Glutamatergic neuron (in vitro differentiated cells): Measurements from ENCODE around the gene WAC. TPM values are rescaled to one million over a fixed set of nuclear protein-coding genes. Genes with fewer than 3 reads are reported as not detected.

ENCODE experiments used
- DNase-seq: peaks from one replicate; pipeline ENCODE4 v3.0.0; 2022
- H3K27ac Mint-ChIP-seq: one replicate; pipeline ENCODE4 v1.8.0; 2020; ENCODE audit warnings: mild to moderate bottlenecking, mixed read lengths, inconsistent platforms; ENCODE audit not compliant: unreplicated experiment
- H3K27me3 Mint-ChIP-seq: one replicate; pipeline ENCODE4 v1.8.0; 2020; ENCODE audit warnings: mild to moderate bottlenecking, moderate library complexity, mixed read lengths, inconsistent platforms; ENCODE audit not compliant: unreplicated experiment
- H3K36me3 Mint-ChIP-seq: one replicate; pipeline ENCODE4 v1.8.0; 2020; ENCODE audit warnings: mild to moderate bottlenecking, mixed read lengths, inconsistent platforms; ENCODE audit not compliant: unreplicated experiment
- H3K4me1 Mint-ChIP-seq: one replicate; pipeline ENCODE4 v1.8.0; 2020; ENCODE audit warnings: mild to moderate bottlenecking, low read depth, mixed read lengths, inconsistent platforms; ENCODE audit not compliant: unreplicated experiment
- H3K4me3 Mint-ChIP-seq: one replicate; pipeline ENCODE4 v1.8.0; 2020; ENCODE audit warnings: mild to moderate bottlenecking, mixed read lengths, inconsistent platforms; ENCODE audit not compliant: unreplicated experiment
- H3K9me3 Mint-ChIP-seq: one replicate; pipeline ENCODE4 v1.8.0; 2020; ENCODE audit warnings: mild to moderate bottlenecking, moderate library complexity, mixed read lengths, inconsistent platforms; ENCODE audit not compliant: unreplicated experiment
- total RNA-seq: library from RNA; stranded (reverse); fragmentation: NEBNext Ultra II Directional; extraction: Animal tissue kit (Norgen Biotek cat#: 25700); gene quantifications from one replicate; pipeline ENCODE4 v1.2.1, GENCODE V29; 2021; ENCODE audit not compliant: unreplicated experiment
- TF ChIP-seq, protein P1 (sequence below): fragments of 200-600 bp; sonication (generic); IDR thresholded peaks from one replicate; pipeline ENCODE4 v1.5.0; 2021; ENCODE audit not compliant: partially characterized antibody, unreplicated experiment

WAC gene
- total RNA-seq, 1 donor from 2014 or later: 121 TPM

DNA sequence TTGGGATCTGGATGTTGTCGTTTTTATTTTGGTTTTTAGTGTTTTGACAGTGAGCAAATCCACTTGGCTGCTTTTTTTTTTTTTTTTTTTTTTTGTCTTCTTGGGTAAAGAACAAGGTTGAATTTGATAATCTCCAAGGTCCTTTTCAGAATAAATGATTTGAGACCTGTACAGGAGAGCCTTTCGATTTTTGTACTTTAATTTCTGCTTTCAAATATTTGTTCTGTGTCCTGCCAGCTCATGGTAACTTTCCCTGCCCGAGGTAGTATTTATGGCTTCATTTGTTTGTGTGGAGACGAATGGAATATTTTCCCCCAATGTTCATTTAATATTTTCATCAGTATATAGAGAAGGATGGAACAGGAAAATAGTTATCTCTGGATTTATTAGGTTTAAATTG is 19.9 kb downstream of the WAC start:
- TF ChIP-seq, protein P1, sequence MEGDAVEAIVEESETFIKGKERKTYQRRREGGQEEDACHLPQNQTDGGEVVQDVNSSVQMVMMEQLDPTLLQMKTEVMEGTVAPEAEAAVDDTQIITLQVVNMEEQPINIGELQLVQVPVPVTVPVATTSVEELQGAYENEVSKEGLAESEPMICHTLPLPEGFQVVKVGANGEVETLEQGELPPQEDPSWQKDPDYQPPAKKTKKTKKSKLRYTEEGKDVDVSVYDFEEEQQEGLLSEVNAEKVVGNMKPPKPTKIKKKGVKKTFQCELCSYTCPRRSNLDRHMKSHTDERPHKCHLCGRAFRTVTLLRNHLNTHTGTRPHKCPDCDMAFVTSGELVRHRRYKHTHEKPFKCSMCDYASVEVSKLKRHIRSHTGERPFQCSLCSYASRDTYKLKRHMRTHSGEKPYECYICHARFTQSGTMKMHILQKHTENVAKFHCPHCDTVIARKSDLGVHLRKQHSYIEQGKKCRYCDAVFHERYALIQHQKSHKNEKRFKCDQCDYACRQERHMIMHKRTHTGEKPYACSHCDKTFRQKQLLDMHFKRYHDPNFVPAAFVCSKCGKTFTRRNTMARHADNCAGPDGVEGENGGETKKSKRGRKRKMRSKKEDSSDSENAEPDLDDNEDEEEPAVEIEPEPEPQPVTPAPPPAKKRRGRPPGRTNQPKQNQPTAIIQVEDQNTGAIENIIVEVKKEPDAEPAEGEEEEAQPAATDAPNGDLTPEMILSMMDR: no peak
- no peaks in the 10 kb centered on the region for H3K9me3 Mint-ChIP-seq
- H3K4me1 Mint-ChIP-seq: peaks cover 2% of the 10 kb centered on the region
- H3K36me3 Mint-ChIP-seq: no peaks in the 10 kb centered on the region
- no peak overlapping the region for H3K4me3 Mint-ChIP-seq
- no peaks in the 10 kb centered on the region for H3K27me3 Mint-ChIP-seq
- no peak overlapping the region for H3K27ac Mint-ChIP-seq
- no peak for DNase-seq

DNA sequence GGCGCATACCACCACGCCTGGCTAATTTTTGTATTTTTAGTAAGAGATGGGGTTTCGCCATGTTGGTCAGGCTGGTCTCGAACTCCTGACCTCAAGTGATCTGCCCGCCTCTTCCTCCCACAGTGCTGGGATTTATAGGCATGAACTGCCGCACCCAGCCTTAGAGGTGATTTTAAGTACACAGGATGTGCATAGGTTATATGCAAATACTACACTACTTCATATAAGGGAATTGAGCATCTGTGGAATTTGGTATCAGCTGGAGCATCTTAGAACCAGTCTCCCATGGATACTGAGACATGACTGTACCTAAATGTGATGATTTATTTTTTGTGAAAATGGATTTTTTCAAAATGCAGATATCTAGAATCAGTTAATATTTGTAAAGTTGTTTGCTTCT is 21.1 kb downstream of the WAC start:
- TF ChIP-seq, protein P1: no peak
- H3K27ac Mint-ChIP-seq: no peak overlapping the region
- H3K27me3 Mint-ChIP-seq: no peaks in the 10 kb centered on the region
- peaks cover 1% of the 10 kb centered on the region for H3K4me1 Mint-ChIP-seq
- no peaks in the 10 kb centered on the region for H3K36me3 Mint-ChIP-seq
- DNase-seq: no peak
- H3K9me3 Mint-ChIP-seq: no peaks in the 10 kb centered on the region
- no peak overlapping the region for H3K4me3 Mint-ChIP-seq

DNA sequence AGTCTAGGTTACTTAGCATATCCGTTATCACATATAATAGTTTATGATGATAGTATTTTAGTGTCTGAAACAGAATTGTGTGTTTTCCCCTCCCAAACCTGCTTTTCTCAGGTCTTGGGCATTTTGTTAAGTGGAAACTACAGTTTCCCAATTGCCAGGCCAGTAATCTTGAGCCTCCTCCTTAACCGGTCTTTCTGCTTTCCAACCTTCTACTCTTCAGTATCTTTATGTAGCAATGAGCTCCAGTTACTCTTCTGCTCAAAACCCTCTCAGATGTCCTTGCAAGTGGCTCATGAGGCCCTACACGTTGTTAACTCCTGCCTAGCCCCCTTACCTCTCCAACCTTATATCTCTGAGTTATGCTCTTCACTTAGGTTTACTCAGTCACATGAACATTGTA is 22.0 kb downstream of the WAC start:
- no peaks in the 10 kb centered on the region for H3K9me3 Mint-ChIP-seq
- H3K27me3 Mint-ChIP-seq: no peaks in the 10 kb centered on the region
- TF ChIP-seq, protein P1: no peak
- DNase-seq: no peak
- H3K4me3 Mint-ChIP-seq: no peak overlapping the region
- H3K36me3 Mint-ChIP-seq: no peaks in the 10 kb centered on the region
- H3K4me1 Mint-ChIP-seq: peaks cover 7% of the 10 kb centered on the region
- H3K27ac Mint-ChIP-seq: no peak overlapping the region

DNA sequence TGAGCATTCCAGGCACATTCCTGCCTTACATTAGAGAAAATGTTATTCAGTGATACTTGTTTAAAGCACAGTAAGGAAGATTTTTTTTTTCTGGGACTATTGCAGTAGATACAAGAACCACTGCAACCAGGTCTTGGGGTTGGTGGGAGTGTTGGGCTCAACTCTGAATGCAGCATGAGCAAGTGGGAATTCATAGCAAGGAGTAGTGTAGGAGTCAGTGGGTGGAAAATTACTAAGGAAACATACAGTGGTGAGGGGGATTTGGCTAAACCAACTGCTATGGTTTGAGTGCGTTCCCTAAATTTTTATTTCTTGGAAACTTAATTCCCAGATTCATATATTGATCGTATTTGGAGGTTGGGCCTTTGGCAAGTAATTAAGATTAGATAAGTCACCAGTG is 22.4 kb downstream of the WAC start:
- Mint-ChIP-seq H3K27ac (no peak overlapping the region), H3K4me1 (peaks cover 10% of the 10 kb centered on the region), H3K27me3 (no peaks in the 10 kb centered on the region), H3K36me3 (no peaks in the 10 kb centered on the region), H3K4me3 (no peak overlapping the region), H3K9me3 (no peaks in the 10 kb centered on the region)
- DNase-seq: no peak
- TF ChIP-seq, protein P1: no peak

DNA sequence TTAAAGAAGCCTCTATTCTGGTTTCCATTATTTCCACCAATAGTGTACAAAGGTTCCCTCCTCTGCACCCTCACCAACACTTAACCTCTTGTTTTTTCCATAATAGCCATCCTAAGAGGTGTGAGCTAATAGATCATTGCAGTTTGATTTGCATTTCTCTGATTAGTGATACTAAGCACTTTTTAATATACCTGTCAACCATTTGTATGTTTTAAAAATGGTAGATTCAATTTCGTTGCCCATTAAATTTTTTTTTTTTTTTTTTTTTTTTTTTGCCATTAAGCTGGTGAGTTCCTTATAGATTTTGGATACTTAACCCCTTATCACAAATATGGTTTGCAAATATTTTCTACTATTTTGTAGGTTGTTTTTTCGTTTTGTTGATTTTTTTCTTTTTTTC is 23.2 kb downstream of the WAC start:
- peaks cover 15% of the 10 kb centered on the region for H3K4me1 Mint-ChIP-seq
- TF ChIP-seq, protein P1: no peak
- no peaks in the 10 kb centered on the region for H3K9me3 Mint-ChIP-seq

More for the DNA sequence above, 23.2 kb downstream of the WAC start:
- H3K4me3 Mint-ChIP-seq: no peak overlapping the region
- no peak overlapping the region for H3K27ac Mint-ChIP-seq
- DNase-seq: no peak
- no peaks in the 10 kb centered on the region for H3K36me3 Mint-ChIP-seq
- no peaks in the 10 kb centered on the region for H3K27me3 Mint-ChIP-seq
